H1 (cell line): Measurements from ENCODE around the gene ZNF879.

Source experiments
- CREB1 ChIP-seq: IDR thresholded peaks from 2 replicates; pipeline ENCODE4 v1.6.1; 2012; ENCODE audit warnings: inconsistent platforms
- CTCF ChIP-seq, 3 experiments: IDR thresholded peaks; 1 replicate in 2 of 3; 2 replicates in 1 of 3; pipeline versions ENCODE4 v1.5.1 to v1.6.1; 2011; ENCODE audit warnings: low read length in 3 of 3, mild to moderate bottlenecking in 3 of 3, inconsistent platforms in 2 of 3, low read depth in 1 of 3, moderate library complexity in 1 of 3; ENCODE audit not compliant: insufficient read depth in 1 of 3; ENCODE audit errors: control extremely low read depth in 1 of 3
- EZH2 ChIP-seq: fragments of 200-600 bp; sonication (generic); IDR thresholded peaks from 2 replicates; pipeline ENCODE4 v1.7.1; 2012; ENCODE audit warnings: low read depth, mild to moderate bottlenecking, moderate library complexity, low read length, inconsistent platforms; ENCODE audit not compliant: severe bottlenecking
- RBBP5 ChIP-seq: IDR thresholded peaks from 2 replicates; pipeline ENCODE4 v1.7.1; 2012; ENCODE audit warnings: low read depth, mild to moderate bottlenecking, inconsistent platforms, low read length, moderate library complexity, borderline replicate concordance
- SP1 ChIP-seq: IDR thresholded peaks from 2 replicates; pipeline ENCODE4 v1.6.1; 2011; ENCODE audit warnings: low read depth, low read length

- TF ChIP-seq CTCF (IDR thresholded peaks at IDR 0.05; ENCODE audit: control extremely low read depth in 1 of 3, insufficient read depth in 1 of 3, low read depth in 1 of 3, low read length in 3 of 3) = no peak
- TF ChIP-seq RBBP5 = no peak
- no peak for TF ChIP-seq EZH2
- TF ChIP-seq SP1 = no peak
- TF ChIP-seq CREB1 = no peak
Observed at GRCh38 chr5:179008667-179009066, 14.9 kb upstream of the ZNF879 start.
